ENCODE data around the gene PTPRN2. TPM values are rescaled to one million over a fixed set of nuclear protein-coding genes. Genes with fewer than 3 reads are reported as not detected.
"Not testable (repeated sequence)": the region's sequence is repeated elsewhere in the genome, so short reads cannot be mapped to it uniquely, and the experiment has no call there.

PTPRN2 gene
- total and polyA plus RNA-seq, 7 donors: 0.47 to 0.82 (median 0.51) TPM

DNA sequence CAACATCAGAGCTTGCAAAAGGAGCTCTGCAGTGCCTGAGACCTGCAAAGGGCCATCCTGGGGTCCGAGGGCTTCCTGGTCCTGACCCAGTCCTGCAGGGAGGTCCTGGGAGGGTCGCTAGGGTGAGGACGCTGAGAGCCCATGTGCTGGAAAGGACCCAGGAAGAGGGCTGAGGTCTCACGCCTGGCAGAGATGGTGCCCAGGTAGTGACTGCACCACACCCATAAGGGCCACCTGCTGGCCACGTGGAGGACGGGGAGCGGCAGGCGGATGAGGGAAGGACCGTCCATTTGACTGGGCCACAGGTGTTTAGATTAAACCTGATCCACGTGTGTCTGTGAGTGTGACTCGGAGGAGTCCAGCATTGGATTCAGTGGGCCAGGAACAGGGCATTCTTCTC, 858.1 kb downstream of the PTPRN2 start:
- 59 to 67% (median 59%) methylated on average over 11 of the region's 11 CpGs for WGBS, 3 donors
- H3K36me3 ChIP-seq (ENCODE audit: insufficient read depth in 1 of 2, low read depth in 1 of 2): no peaks in the 10 kb centered on the region
- peaks cover 0 to 19% (median 0%) of the 10 kb centered on the region in 3 donors for H3K27me3 ChIP-seq (ENCODE audit: insufficient read depth in 3 of 3, low read length in 2 of 3)
- H3K4me3 ChIP-seq: no peak overlapping the region
- no peaks in the 10 kb centered on the region for H3K9me3 ChIP-seq
- DNase-seq (no peak), ATAC-seq (no peak)
- no peak overlapping the region for H3K27ac ChIP-seq
- TF ChIP-seq, protein P1, sequence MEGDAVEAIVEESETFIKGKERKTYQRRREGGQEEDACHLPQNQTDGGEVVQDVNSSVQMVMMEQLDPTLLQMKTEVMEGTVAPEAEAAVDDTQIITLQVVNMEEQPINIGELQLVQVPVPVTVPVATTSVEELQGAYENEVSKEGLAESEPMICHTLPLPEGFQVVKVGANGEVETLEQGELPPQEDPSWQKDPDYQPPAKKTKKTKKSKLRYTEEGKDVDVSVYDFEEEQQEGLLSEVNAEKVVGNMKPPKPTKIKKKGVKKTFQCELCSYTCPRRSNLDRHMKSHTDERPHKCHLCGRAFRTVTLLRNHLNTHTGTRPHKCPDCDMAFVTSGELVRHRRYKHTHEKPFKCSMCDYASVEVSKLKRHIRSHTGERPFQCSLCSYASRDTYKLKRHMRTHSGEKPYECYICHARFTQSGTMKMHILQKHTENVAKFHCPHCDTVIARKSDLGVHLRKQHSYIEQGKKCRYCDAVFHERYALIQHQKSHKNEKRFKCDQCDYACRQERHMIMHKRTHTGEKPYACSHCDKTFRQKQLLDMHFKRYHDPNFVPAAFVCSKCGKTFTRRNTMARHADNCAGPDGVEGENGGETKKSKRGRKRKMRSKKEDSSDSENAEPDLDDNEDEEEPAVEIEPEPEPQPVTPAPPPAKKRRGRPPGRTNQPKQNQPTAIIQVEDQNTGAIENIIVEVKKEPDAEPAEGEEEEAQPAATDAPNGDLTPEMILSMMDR (IDR thresholded peaks at IDR 0.05): no peak
- no peaks in the 10 kb centered on the region for H3K4me1 ChIP-seq
- intact Hi-C loops (cut with DNase I): no loop called here

DNA sequence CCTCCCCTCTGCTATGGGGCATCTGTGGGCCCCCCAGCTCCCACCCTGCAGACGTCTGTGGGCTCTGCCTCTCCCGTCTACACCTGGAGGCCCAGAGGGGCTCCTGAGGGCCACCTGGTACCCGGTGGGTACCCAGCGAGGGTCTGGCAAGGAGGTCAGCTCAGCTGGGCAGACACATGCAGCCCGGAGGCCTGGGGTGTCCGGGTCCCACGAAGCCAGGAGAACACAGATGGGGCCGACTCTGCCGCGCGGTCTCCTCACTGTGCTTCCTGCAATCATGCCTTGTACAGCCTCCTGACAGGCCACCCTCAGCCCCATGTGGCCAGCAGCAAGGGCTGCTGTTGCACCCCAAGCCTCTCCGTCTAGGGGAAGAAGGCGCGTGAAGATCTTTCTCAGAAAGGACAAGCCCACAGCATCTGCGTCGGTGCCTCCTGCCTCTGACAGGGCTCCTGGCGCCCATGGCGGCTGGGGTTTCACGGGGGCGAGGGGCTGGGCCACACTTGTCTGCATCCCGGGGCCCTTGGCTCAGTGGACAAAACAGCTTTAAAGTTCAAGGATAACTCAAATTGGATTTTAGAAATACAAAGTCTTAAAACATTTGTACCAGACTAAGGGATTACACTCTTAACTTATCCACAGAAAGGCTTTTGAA, 859.5 kb downstream of the PTPRN2 start:
- H3K9me3 ChIP-seq: no peaks in the 10 kb centered on the region
- H3K4me3 ChIP-seq: no peak overlapping the region
- peaks cover 0 to 21% (median 0%) of the 10 kb centered on the region in 3 donors for H3K27me3 ChIP-seq (ENCODE audit: insufficient read depth in 3 of 3, low read length in 2 of 3)
- no peak for DNase-seq
- WGBS, 3 donors: 82 to 83% (median 83%) methylated on average over 19 to 21 of the region's 21 CpGs
- no peak for ATAC-seq
- intact Hi-C loops (cut with DNase I): no loop called here
- H3K27ac ChIP-seq: no peak overlapping the region
- no peaks in the 10 kb centered on the region for H3K4me1 ChIP-seq
- H3K36me3 ChIP-seq (ENCODE audit: insufficient read depth in 1 of 2, low read depth in 1 of 2): no peaks in the 10 kb centered on the region
- TF ChIP-seq, protein P1 (IDR thresholded peaks at IDR 0.05): no peak

- Histone ChIP-seq H3K4me3 (no peak overlapping the region), H3K4me1 (no peaks in the 10 kb centered on the region), H3K27ac (no peak overlapping the region), H3K27me3 (ENCODE audit: insufficient read depth in 3 of 3, low read length in 2 of 3) (peaks cover 0 to 21% (median 0%) of the 10 kb centered on the region in 3 donors), H3K36me3 (ENCODE audit: insufficient read depth in 1 of 2, low read depth in 1 of 2) (no peaks in the 10 kb centered on the region), H3K9me3 (no peaks in the 10 kb centered on the region)
- ATAC-seq (no peak), DNase-seq (no peak)
- TF ChIP-seq, protein P1 (IDR thresholded peaks at IDR 0.05): no peak
- WGBS, 3 donors: 52 to 55% (median 54%) methylated on average over 9 of the region's 9 CpGs
- intact Hi-C loops (cut with DNase I): no loop called here
These were observed 860.9 kb downstream of the PTPRN2 start for GRCh38 chr7:157726764-157727163.

- H3K9me3 ChIP-seq; H3K36me3 ChIP-seq (ENCODE audit: insufficient read depth in 1 of 2, low read depth in 1 of 2); ATAC-seq; intact Hi-C loops (cut with DNase I); DNase-seq; H3K4me3 ChIP-seq; H3K27ac ChIP-seq; H3K4me1 ChIP-seq: not testable (repeated sequence)
- 57 to 69% (median 67%) methylated on average over 9 to 10 of the region's 10 CpGs for WGBS, 3 donors
- peaks cover 0 to 21% (median 0%) of the 10 kb centered on the region in 3 donors for H3K27me3 ChIP-seq (ENCODE audit: insufficient read depth in 3 of 3, low read length in 2 of 3)
These were observed 862.3 kb downstream of the PTPRN2 start for GRCh38 chr7:157725312-157725711.

- Histone ChIP-seq H3K36me3 (ENCODE audit: insufficient read depth in 1 of 2, low read depth in 1 of 2) (no peaks in the 10 kb centered on the region), H3K4me3 (no peak overlapping the region), H3K9me3 (no peaks in the 10 kb centered on the region), H3K27me3 (ENCODE audit: insufficient read depth in 3 of 3, low read length in 2 of 3) (peaks cover 0 to 11% (median 0%) of the 10 kb centered on the region in 3 donors), H3K27ac (no peak overlapping the region), H3K4me1 (no peaks in the 10 kb centered on the region)
- ATAC-seq (no peak), DNase-seq (no peak)
- 57 to 60% (median 58%) methylated on average over 10 of the region's 10 CpGs for WGBS, 3 donors
- TF ChIP-seq, protein P1 (IDR thresholded peaks at IDR 0.05): no peak
- intact Hi-C loops (cut with DNase I): no loop called here
These were observed 864.4 kb downstream of the PTPRN2 start for GRCh38 chr7:157723205-157723604.

Data from psoas muscle (tissue), 8 donors.